Measurements from ENCODE around the gene RAB11FIP5.
"Not testable (repeated sequence)": the region's sequence is repeated elsewhere in the genome, so short reads cannot be mapped to it uniquely, and the experiment has no call there.

RAB11FIP5 gene

GRCh38 chr2:73067043-73067442 lies 45.7 kb downstream of the RAB11FIP5 start:
- no peak for DNase-seq (ENCODE audit: low read depth)
- no peak overlapping the region for H3K4me3 ChIP-seq (ENCODE audit: low read length)
- no peak for TF ChIP-seq CTCF (conservative IDR thresholded peaks at IDR 0.05; ENCODE audit: low read depth, low read length)

- not testable (repeated sequence) for DNase-seq (ENCODE audit: low read depth); H3K4me3 ChIP-seq (ENCODE audit: low read length)
Measured at GRCh38 chr2:73065070-73065469, 47.7 kb downstream of the RAB11FIP5 start.

DNA sequence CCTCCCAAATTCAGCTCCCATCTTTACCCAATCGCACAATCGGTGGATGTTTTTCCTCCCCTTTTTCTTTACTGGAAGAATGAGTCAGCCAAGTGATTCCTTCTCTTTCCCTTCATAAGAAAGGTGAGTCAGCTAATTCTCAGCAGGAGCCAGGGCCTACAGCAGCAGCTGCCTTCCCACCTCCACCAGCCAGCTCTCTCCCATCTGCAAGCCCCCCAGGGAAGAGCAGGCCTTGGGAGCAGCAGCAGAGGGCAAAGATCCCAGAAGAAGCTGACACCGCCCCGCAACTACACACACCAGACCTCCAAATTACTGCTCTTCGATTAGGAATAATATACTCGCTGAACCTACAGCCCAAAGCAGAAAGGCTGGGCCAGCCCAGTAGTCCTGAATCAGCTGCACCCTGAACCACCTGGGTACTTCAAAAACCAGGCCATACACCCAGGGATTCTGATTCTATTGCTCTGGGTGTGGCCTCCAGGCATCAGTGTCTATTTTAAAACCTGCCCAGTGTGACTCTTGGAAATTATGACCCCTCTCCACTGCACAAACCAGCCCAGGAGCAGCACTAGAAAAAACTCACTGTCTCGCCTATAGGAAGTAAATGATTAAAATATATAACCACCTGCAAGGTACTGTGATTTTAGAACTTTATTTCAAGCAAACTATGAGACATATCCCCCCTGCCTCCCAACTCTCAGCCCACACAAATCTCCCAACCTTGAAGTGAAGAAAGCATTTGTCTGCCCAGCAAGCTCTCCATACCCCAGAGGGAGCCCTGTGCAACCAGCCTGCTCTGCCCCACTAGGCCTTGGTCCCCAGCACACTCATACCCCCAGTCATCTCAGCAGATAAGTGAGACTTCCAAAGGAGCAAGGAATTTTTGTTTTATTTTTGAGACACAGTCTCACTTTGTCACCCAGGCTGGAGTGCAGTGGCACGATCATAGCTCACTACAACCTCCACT lies 48.6 kb downstream of the RAB11FIP5 start:
- DNase-seq (ENCODE audit: low read depth), result no peak
- TF ChIP-seq CTCF (conservative IDR thresholded peaks at IDR 0.05; ENCODE audit: low read depth, low read length), result no peak
- H3K4me3 ChIP-seq (ENCODE audit: low read length), result no peak overlapping the region

- H3K4me3 ChIP-seq (ENCODE audit: low read length), result no peak overlapping the region
- DNase-seq (ENCODE audit: low read depth), result no peak
- TF ChIP-seq CTCF (conservative IDR thresholded peaks at IDR 0.05; ENCODE audit: low read depth, low read length), result no peak
Measured at GRCh38 chr2:73063472-73063871, 49.3 kb downstream of the RAB11FIP5 start.

- TF ChIP-seq CTCF (conservative IDR thresholded peaks at IDR 0.05; ENCODE audit: low read depth, low read length), result no peak
- H3K4me3 ChIP-seq (ENCODE audit: low read length), result no peak overlapping the region
- no peak for DNase-seq (ENCODE audit: low read depth)
Measured at GRCh38 chr2:73059106-73059505, 53.6 kb downstream of the RAB11FIP5 start.

- TF ChIP-seq CTCF (conservative IDR thresholded peaks at IDR 0.05; ENCODE audit: low read depth, low read length), result no peak
- H3K4me3 ChIP-seq (ENCODE audit: low read length), result no peak overlapping the region
- DNase-seq (ENCODE audit: low read depth), result no peak
Measured at GRCh38 chr2:73054980-73055379, 57.8 kb downstream of the RAB11FIP5 start.

DNA sequence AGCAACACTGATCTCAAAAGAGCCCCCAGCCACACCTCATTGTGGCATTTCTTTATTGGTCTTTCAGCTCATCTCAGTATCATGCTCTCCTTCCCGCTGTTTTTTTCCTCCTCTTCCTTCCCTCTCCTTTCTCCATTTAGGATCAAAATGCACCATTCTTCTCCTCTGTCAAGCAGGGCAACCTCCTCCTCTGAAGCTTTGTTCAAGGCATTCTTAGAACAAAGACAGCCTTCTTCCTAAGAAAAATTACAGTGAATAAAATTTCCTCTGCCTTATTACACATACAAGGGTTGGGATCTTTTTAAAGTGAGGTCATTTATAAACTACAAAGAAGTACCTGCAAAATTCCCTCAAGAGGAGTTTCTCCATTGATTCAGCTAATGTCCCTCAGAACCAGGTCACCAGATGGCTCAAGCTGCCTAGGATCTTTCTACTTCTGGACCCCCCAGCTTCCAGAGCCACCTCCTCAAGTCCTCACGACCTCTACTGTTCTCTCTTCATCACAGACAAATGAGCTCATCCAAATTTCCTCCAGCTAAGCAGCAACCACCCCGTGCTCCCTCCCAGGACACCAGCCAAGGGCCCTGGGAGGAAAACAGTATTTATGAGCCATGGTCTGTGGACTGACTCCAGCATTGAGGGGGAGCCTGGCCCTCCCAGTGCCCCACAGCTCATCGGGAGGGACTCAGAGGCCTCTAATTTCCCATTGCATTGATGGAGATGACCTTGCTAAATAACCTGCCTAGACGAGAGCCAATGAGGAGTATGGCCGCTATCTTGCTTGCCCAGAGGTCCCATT lies 59.2 kb downstream of the RAB11FIP5 start:
- DNase-seq (ENCODE audit: low read depth), result no peak
- no peak overlapping the region for H3K4me3 ChIP-seq (ENCODE audit: low read length)
- TF ChIP-seq CTCF (conservative IDR thresholded peaks at IDR 0.05; ENCODE audit: low read depth, low read length), result no peak

Data from retinal pigment epithelial cell (primary cell).